GM19397 (cell line): Measurements from ENCODE around the gene MCU.
"Not testable (repeated sequence)": the region's sequence is repeated elsewhere in the genome, so short reads cannot be mapped to it uniquely, and the experiment has no call there.

Experiments used
- ATAC-seq: cut with Tn5 transposase; IDR thresholded peaks from one replicate; pipeline ENCODE4 v1.9.1; 2021; ENCODE audit warnings: mild to moderate bottlenecking, moderate library complexity; ENCODE audit not compliant: unreplicated experiment

Gene MCU

GRCh38 chr10:72686430-72686829 is 5.5 kb upstream of the MCU start:
- not testable (repeated sequence) for ATAC-seq

DNA sequence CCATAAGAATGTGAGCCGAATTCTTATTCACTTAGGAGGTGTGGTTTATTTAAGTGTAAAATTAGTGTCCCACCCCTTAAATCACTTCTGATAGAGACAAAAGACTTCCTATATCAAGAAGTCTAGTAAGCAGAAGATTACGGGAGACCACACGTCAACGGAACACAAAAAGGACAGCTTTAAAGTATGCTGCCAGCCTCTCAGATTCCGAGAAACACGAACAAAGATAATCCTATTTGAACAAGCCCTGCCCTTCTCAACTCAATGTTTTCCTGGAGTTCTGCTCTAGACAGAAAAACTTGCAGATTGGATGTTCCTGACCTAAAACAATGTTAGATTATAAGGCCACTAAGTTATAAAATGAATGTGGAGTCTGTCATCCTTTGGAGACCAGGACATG is 4.9 kb upstream of the MCU start:
- ATAC-seq, result no peak

- no peak for ATAC-seq
Observed at GRCh38 chr10:72688208-72688651, 3.7 kb upstream of the MCU start.

GRCh38 chr10:72689660-72690059 is 2.3 kb upstream of the MCU start:
- ATAC-seq, result no peak

GRCh38 chr10:72690071-72690755 is 1.7 kb upstream of the MCU start:
- no peak for ATAC-seq

- no peak for ATAC-seq
Observed at GRCh38 chr10:72691470-72691862, 477 bp upstream of the MCU start.

- peak; percentile 4 for ATAC-seq
Observed at GRCh38 chr10:72692744-72692993, 726 bp downstream of the MCU start.

- no peak for ATAC-seq
Observed at GRCh38 chr10:72692994-72693781, 1.2 kb downstream of the MCU start.

GRCh38 chr10:72694476-72695369 is 2.8 kb downstream of the MCU start:
- ATAC-seq, result no peak

GRCh38 chr10:72695496-72695895 is 3.6 kb downstream of the MCU start:
- ATAC-seq, result no peak

- no peak for ATAC-seq
Observed at GRCh38 chr10:72697716-72698115, 5.8 kb downstream of the MCU start.

DNA sequence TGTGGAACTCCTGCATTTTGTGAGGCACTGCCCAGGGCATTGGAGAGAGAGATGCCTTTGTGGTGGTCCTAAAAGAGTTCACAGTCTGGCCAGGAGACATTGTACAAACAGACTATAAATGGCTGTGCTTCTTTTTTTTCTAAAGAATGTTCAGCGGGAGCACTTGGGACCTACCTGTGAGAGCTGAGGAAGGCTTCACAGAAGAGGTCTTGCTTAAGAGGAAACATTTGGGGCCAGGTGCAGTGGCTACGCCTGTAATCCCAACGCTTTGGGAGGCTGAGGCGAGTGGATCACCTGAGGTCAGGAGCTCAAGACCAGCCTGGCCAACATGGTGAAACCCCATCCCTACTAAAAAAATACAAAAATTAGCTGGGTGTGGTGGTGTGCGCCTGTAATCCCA is 10.5 kb downstream of the MCU start:
- not testable (repeated sequence) for ATAC-seq

GRCh38 chr10:72702868-72703581 is 11.1 kb downstream of the MCU start:
- ATAC-seq, result no peak

GRCh38 chr10:72704117-72704516 is 12.2 kb downstream of the MCU start:
- no peak for ATAC-seq

- no peak for ATAC-seq
Observed at GRCh38 chr10:72709041-72709440, 17.1 kb downstream of the MCU start.

DNA sequence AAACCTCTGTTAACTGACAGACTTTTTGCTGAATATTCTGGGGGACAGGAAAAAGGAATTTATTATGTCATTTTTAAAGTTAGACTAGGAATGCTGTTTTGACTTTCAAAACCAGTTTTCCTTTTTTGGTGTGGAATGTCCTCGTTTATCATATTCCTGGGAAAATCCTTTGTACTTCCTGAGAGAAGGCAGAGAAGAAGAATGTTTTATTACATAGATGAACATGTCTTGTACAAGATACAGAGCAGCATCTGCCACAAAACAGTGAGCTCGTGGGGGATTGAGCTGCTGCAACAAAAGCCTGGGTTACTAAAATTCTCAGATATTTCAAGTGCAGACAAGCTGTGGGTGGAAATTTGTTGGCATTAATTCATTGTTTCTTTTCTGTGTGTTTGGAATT is 20.2 kb downstream of the MCU start:
- ATAC-seq, result no peak

- no peak for ATAC-seq
Observed at GRCh38 chr10:72719941-72720592, 28.1 kb downstream of the MCU start.

DNA sequence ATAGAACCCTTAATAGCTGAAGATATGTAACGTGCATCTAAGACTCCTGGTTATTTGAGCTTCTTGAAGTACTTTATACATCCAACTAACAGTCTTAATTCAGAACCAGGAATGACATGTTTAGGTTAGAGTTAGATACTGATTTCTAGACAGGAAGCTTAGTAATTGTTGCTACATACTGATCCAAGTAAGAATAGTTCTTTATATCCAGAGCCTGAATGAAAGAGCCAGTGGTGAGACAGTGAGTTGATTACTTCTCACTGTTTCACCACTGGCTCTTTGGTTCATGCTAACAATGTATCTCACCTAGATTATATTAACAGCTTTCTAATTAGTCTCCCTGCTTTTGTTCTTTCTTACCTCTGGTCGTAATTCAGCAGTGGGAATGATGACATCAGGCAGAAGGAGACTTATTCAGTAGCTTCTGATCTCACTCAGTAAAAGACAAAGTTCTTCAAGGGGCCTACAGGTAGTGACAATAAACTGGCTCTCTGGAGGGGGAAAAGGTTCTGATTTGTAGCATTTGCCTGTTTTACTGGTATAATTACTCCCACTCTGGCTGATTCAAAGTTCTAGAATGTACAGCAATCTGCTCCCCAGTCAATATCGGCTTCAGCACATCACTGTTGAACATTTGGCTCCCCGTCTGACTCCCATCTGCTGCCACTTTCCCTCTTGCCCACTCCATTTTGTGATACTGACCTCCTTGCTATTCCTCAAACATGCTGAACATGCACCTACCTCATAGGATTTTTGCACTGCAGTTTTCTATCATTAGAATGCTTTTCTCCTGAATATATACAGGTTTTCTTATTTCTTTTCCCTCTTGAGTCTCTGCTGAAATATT is 29.1 kb downstream of the MCU start:
- ATAC-seq, result no peak

DNA sequence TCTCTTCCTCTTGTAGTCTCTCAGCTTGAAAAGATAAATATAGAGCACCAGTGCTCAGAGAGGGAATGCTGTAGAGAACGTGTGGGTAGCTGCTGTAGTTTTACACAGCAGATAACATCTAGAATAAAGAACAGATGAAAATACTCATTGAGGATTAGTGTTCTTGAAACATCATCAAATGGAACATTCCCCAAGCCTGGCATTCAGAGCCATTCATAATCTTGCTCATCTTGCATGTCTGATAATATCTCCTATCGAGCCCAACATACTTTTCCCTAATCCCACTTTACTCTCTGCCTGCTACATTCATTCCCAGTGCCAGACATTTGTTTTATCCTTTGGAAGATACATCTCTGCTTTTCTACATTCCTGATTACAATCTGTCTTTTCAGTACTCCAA is 35.2 kb downstream of the MCU start:
- no peak for ATAC-seq

DNA sequence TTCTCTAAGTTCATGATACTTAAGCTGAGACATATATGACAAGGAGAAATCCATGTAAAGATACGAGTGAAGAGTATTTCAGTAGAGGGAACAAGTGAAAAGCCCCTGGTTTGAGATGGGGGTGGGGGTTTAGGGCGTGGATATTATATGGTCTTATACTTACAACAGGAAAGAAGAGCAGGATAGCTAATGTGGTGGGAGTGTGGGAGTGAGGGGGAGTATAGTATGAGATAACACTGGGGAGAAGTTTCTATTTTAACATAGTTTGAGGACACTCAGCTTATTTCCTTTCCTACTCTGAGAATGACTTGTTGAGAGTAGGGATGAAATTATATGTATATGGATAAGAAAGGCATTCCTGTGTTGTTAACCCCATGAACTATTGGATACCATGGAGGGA is 36.5 kb downstream of the MCU start:
- ATAC-seq, result no peak
